ENCODE measurements around the gene POC1B. TPM values are rescaled to one million over a fixed set of nuclear protein-coding genes. Genes with fewer than 3 reads are reported as not detected.

POC1B gene
- total and polyA plus RNA-seq, 2 experiments from 2014 or later: 8.3 to 15.0 TPM

DNA sequence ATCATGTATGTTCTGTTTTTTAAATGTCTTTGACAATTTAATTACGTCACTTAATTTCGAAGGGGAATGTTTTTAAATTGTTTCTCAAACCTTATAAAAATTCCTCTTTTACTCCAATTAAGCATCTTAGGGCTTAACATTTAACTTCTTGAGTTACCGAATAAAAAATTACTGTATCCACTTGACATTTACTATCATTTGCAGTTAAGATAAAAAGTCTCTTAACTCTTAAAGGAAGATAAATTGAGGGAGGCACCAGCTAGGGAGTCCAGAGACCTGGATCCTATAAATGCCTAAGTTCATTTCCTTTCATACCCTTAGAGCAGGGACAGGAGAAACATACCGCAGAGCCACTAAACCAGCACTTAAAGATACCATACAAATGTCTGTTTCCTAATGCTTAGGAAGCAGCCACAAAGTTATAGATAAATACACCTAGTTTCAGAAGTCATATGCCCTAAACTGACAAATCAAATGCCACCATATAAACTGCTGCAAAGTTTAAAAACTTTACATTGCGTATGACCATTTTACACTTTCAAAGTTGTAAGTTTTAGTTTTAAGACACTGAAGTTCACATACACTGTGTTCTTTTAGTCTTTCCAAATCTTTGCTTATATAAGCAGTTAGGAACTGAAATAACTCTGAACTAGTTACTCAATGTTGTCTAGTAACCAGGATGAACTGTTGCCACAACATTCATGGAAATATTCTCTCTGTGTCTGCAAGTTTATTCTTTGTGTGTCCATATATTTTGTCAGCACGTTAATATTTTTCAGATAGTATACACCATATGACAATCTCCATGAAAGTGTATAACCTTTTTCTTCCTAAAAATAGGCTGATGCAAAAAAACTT is 72.5 kb downstream of the POC1B start:
- Histone ChIP-seq H3K4me1 (ENCODE audit: insufficient read depth) (peaks cover 60% of the 10 kb centered on the region), H3K9me2 (ENCODE audit: insufficient read depth) (no peaks in the 10 kb centered on the region), H3K36me3 (ENCODE audit: low read depth) (no peaks in the 10 kb centered on the region), H3K9me3 (ENCODE audit: low read depth) (no peaks in the 10 kb centered on the region), H4K20me1 (ENCODE audit: insufficient read depth) (no peaks in the 10 kb centered on the region), H3K79me2 (ENCODE audit: insufficient read depth) (no peaks in the 10 kb centered on the region), H3K27me3 (replicated peaks; ENCODE audit: insufficient read depth) (no peaks in the 10 kb centered on the region), H3F3A (ENCODE audit: insufficient read depth) (peaks cover 45% of the 10 kb centered on the region), H2AFZ (peak overlapping the region; percentile 68), H3K27ac (peak overlapping the region; percentile 96), H3K9ac (peak overlapping the region; percentile 86), H3K4me2 (ENCODE audit: unreplicated experiment) (peak overlapping the region; percentile 70), H3K4me3 (peak overlapping the region; percentile 46)
- no peak for TF ChIP-seq EZH2phosphoT487 (IDR thresholded peaks at IDR 0.05; ENCODE audit: insufficient read depth, low read depth)
- TF ChIP-seq EZH2 (IDR thresholded peaks at IDR 0.05; ENCODE audit: insufficient read depth, poor library complexity, severe bottlenecking): no peak
- WGBS, 2 experiments (ENCODE audit: low coverage in 1 of 2, low lambda C conversion rate in 2 of 2, missing lambda C conversion rate in 2 of 2): 43 to 47% methylated on average over 6 of the region's 6 CpGs
- in situ Hi-C loops (cut with MboI): loop anchor here (10.0 kb wide), 1 partner anchor 409 kb away; no protein-coding TSS in a partner anchor
- peak; percentile 86 for DNase-seq

DNA sequence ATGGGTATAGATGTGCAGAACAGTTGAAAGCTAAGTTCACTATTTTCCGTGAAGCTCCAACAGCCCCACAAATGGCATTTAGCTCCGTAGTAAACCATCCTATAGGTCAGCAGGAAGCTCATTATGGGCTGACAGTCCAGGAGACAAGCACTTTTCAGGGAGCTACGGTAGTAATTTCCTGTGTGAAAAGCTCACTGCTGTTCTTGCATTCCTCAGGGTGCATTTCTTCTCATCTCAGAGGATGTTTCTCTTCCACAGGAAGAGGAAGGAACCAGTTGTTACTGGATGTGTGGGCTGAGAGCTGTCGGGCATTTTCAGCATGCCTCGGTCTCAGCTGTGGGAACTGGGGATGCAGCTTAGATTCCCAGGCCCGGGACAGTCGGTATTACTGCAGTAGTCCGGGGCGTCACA is 74.0 kb downstream of the POC1B start:
- H2AFZ ChIP-seq: peak overlapping the region; percentile 68
- no peaks in the 10 kb centered on the region for H4K20me1 ChIP-seq (ENCODE audit: insufficient read depth)
- H3K9ac ChIP-seq: peak overlapping the region; percentile 86
- peaks cover 45% of the 10 kb centered on the region for H3F3A ChIP-seq (ENCODE audit: insufficient read depth)
- H3K9me2 ChIP-seq (ENCODE audit: insufficient read depth): no peaks in the 10 kb centered on the region
- H3K4me1 ChIP-seq (ENCODE audit: insufficient read depth): peaks cover 60% of the 10 kb centered on the region
- no peaks in the 10 kb centered on the region for H3K79me2 ChIP-seq (ENCODE audit: insufficient read depth)
- peak; percentile 92 for DNase-seq
- 3 to 5% methylated on average over 9 of the region's 9 CpGs for WGBS, 2 experiments (ENCODE audit: low coverage in 1 of 2, low lambda C conversion rate in 2 of 2, missing lambda C conversion rate in 2 of 2)
- in situ Hi-C loops (cut with MboI): loop anchor here (10.0 kb wide), 1 partner anchor 407 kb away; no protein-coding TSS in a partner anchor
- H3K27me3 ChIP-seq (replicated peaks; ENCODE audit: insufficient read depth): no peaks in the 10 kb centered on the region
- no peaks in the 10 kb centered on the region for H3K36me3 ChIP-seq (ENCODE audit: low read depth)
- H3K9me3 ChIP-seq (ENCODE audit: low read depth): no peaks in the 10 kb centered on the region
- H3K4me3 ChIP-seq: peak overlapping the region; percentile 46
- peak overlapping the region; percentile 70 for H3K4me2 ChIP-seq (ENCODE audit: unreplicated experiment)
- TF ChIP-seq EZH2phosphoT487 (IDR thresholded peaks at IDR 0.05; ENCODE audit: insufficient read depth, low read depth) (no peak), EZH2 (IDR thresholded peaks at IDR 0.05; ENCODE audit: insufficient read depth, poor library complexity, severe bottlenecking) (no peak)
- H3K27ac ChIP-seq: peak overlapping the region; percentile 96

GRCh38 chr12:89450907-89451306 is 74.9 kb downstream of the POC1B start:
- Histone ChIP-seq H2AFZ (peak overlapping the region; percentile 68), H3K4me2 (ENCODE audit: unreplicated experiment) (peak overlapping the region; percentile 70), H3K27me3 (replicated peaks; ENCODE audit: insufficient read depth) (no peaks in the 10 kb centered on the region), H3K9me2 (ENCODE audit: insufficient read depth) (no peaks in the 10 kb centered on the region), H3F3A (ENCODE audit: insufficient read depth) (peaks cover 45% of the 10 kb centered on the region), H3K9me3 (ENCODE audit: low read depth) (no peaks in the 10 kb centered on the region), H3K4me1 (ENCODE audit: insufficient read depth) (peaks cover 60% of the 10 kb centered on the region), H3K4me3 (peak overlapping the region; percentile 46), H3K36me3 (ENCODE audit: low read depth) (no peaks in the 10 kb centered on the region), H4K20me1 (ENCODE audit: insufficient read depth) (no peaks in the 10 kb centered on the region), H3K79me2 (ENCODE audit: insufficient read depth) (no peaks in the 10 kb centered on the region), H3K27ac (peak overlapping the region; percentile 96), H3K9ac (peak overlapping the region; percentile 86)
- DNase-seq: peak; percentile 51
- no peak for TF ChIP-seq EZH2 (IDR thresholded peaks at IDR 0.05; ENCODE audit: insufficient read depth, poor library complexity, severe bottlenecking)
- TF ChIP-seq EZH2phosphoT487 (IDR thresholded peaks at IDR 0.05; ENCODE audit: insufficient read depth, low read depth): no peak
- in situ Hi-C loops (cut with MboI): loop anchor here (10.0 kb wide), 1 partner anchor 406 kb away; no protein-coding TSS in a partner anchor

DNA sequence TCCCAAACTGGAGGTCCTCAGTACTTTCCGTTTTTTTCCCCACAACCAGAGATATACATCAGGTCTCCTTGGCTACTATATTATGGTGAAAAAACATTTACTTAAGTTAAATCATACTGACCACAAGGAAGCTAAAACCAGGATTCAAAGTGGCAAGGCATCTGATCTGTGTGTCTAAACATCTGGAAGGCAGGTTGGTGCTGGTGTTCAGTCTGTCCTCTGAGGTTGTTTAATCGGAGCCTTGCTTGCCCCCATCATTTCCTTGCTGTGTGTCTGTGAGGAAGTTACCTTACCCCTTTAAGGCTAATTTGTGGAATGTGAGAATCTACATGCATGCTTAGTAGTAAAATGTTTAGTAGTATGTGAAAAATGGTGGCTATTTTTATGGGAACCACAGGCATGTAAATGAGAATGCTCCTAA is 76.9 kb downstream of the POC1B start:
- no peaks in the 10 kb centered on the region for H3K79me2 ChIP-seq (ENCODE audit: insufficient read depth)
- no peaks in the 10 kb centered on the region for H4K20me1 ChIP-seq (ENCODE audit: insufficient read depth)
- 0 out of 2 replicates have a peak overlapping the region, but pooled peaks have one; percentile 4 for H3K27ac ChIP-seq
- peak overlapping the region; percentile 22 for H3K4me2 ChIP-seq (ENCODE audit: unreplicated experiment)
- no peaks in the 10 kb centered on the region for H3K27me3 ChIP-seq (replicated peaks; ENCODE audit: insufficient read depth)
- no peak overlapping the region for H2AFZ ChIP-seq
- H3K9me2 ChIP-seq (ENCODE audit: insufficient read depth): no peaks in the 10 kb centered on the region
- no peak overlapping the region for H3K4me3 ChIP-seq
- DNase-seq: peak; percentile 37
- no peaks in the 10 kb centered on the region for H3K9me3 ChIP-seq (ENCODE audit: low read depth)
- 95 to 98% methylated on average over 2 of the region's 2 CpGs for WGBS, 2 experiments (ENCODE audit: low coverage in 1 of 2, low lambda C conversion rate in 2 of 2, missing lambda C conversion rate in 2 of 2)
- no peaks in the 10 kb centered on the region for H3K36me3 ChIP-seq (ENCODE audit: low read depth)
- H3K9ac ChIP-seq: no peak overlapping the region
- in situ Hi-C loops (cut with MboI): no loop called here
- TF ChIP-seq EZH2 (IDR thresholded peaks at IDR 0.05; ENCODE audit: insufficient read depth, poor library complexity, severe bottlenecking) (no peak), EZH2phosphoT487 (IDR thresholded peaks at IDR 0.05; ENCODE audit: insufficient read depth, low read depth) (no peak)
- peaks cover 54% of the 10 kb centered on the region for H3K4me1 ChIP-seq (ENCODE audit: insufficient read depth)
- peaks cover 38% of the 10 kb centered on the region for H3F3A ChIP-seq (ENCODE audit: insufficient read depth)

Measured in GM23248 (cell line).